ENCODE results near the gene RNU1-2. TPM values are rescaled to one million over a fixed set of nuclear protein-coding genes. Genes with fewer than 3 reads are reported as not detected.

The RNU1-2 gene
- total RNA-seq, 2 donors from 2014 or later, result 2,483 to 3,611 TPM

GRCh38 chr1:16925635-16926490 lies 30.1 kb downstream of the RNU1-2 start:
- H3K9ac ChIP-seq (ENCODE audit: extremely low read depth, low read length, poor library complexity, severe bottlenecking), result no peak overlapping the region
- Mint-ChIP-seq H3K36me3 (ENCODE audit: low read depth) (peaks cover 6% of the 10 kb centered on the region), H3K9me3 (no peaks in the 10 kb centered on the region), H3K27me3 (ENCODE audit: insufficient read depth) (no peaks in the 10 kb centered on the region), H3K27ac (no peak overlapping the region), H3K4me3 (no peak overlapping the region), H3K4me1 (peaks cover 14% of the 10 kb centered on the region)
- TF ChIP-seq CTCF (conservative IDR thresholded peaks at IDR 0.05), result no peak
- no peaks in the 10 kb centered on the region for H3K27me3 ChIP-seq (ENCODE audit: control insufficient read depth, insufficient read depth, low read length, poor library complexity, severe bottlenecking)
- H3K9me3 ChIP-seq (ENCODE audit: control insufficient read depth, low read length), result no peaks in the 10 kb centered on the region
- DNase-seq, result no peak
- H3K27ac ChIP-seq (ENCODE audit: low read depth, low read length), result peak overlapping the region; percentile 86
- no peaks in the 10 kb centered on the region for H3K36me3 ChIP-seq (ENCODE audit: control insufficient read depth, insufficient read depth, low read length)
- no peak overlapping the region for H3K4me3 ChIP-seq (ENCODE audit: low read length)
- peaks cover 7% of the 10 kb centered on the region for H3K4me1 ChIP-seq (ENCODE audit: control insufficient read depth, insufficient read depth, low read length)
- 92 to 98% methylated on average over 7 to 13 of the region's 13 CpGs for WGBS, 2 experiments (ENCODE audit: insufficient coverage in 1 of 2, insufficient read length in 1 of 2)

- no peak overlapping the region for H3K4me3 ChIP-seq (ENCODE audit: low read length)
- peak; percentile 73 for DNase-seq
- Mint-ChIP-seq H3K27ac (peak overlapping the region; percentile 53), H3K4me3 (no peak overlapping the region), H3K4me1 (peaks cover 11% of the 10 kb centered on the region), H3K36me3 (ENCODE audit: low read depth) (peaks cover 10% of the 10 kb centered on the region), H3K9me3 (no peaks in the 10 kb centered on the region), H3K27me3 (ENCODE audit: insufficient read depth) (no peaks in the 10 kb centered on the region)
- 47 to 69% methylated on average over 8 to 10 of the region's 10 CpGs for WGBS, 2 experiments (ENCODE audit: insufficient coverage in 1 of 2, insufficient read length in 1 of 2)
- peak overlapping the region; percentile 86 for H3K27ac ChIP-seq (ENCODE audit: low read depth, low read length)
- no peaks in the 10 kb centered on the region for H3K9me3 ChIP-seq (ENCODE audit: control insufficient read depth, low read length)
- H3K36me3 ChIP-seq (ENCODE audit: control insufficient read depth, insufficient read depth, low read length), result peaks cover 3% of the 10 kb centered on the region
- no peak overlapping the region for H3K9ac ChIP-seq (ENCODE audit: extremely low read depth, low read length, poor library complexity, severe bottlenecking)
- H3K27me3 ChIP-seq (ENCODE audit: control insufficient read depth, insufficient read depth, low read length, poor library complexity, severe bottlenecking), result no peaks in the 10 kb centered on the region
- peaks cover 4% of the 10 kb centered on the region for H3K4me1 ChIP-seq (ENCODE audit: control insufficient read depth, insufficient read depth, low read length)
- TF ChIP-seq CTCF (conservative IDR thresholded peaks at IDR 0.05), result no peak
Measured at GRCh38 chr1:16926491-16927073, 30.8 kb downstream of the RNU1-2 start.

- H3K9ac ChIP-seq (ENCODE audit: extremely low read depth, low read length, poor library complexity, severe bottlenecking), result no peak overlapping the region
- no peaks in the 10 kb centered on the region for H3K9me3 Mint-ChIP-seq
- H3K27me3 Mint-ChIP-seq (ENCODE audit: insufficient read depth), result no peaks in the 10 kb centered on the region
- peaks cover 3% of the 10 kb centered on the region for H3K36me3 ChIP-seq (ENCODE audit: control insufficient read depth, insufficient read depth, low read length)
- no peaks in the 10 kb centered on the region for H3K27me3 ChIP-seq (ENCODE audit: control insufficient read depth, insufficient read depth, low read length, poor library complexity, severe bottlenecking)
- H3K4me3 ChIP-seq (ENCODE audit: low read length), result no peak overlapping the region
- WGBS, 2 experiments (ENCODE audit: insufficient coverage in 1 of 2, insufficient read length in 1 of 2), result 86 to 91% methylated on average over 10 to 14 of the region's 14 CpGs
- no peak for DNase-seq
- H3K4me1 ChIP-seq (ENCODE audit: control insufficient read depth, insufficient read depth, low read length), result peaks cover 4% of the 10 kb centered on the region
- H3K4me1 Mint-ChIP-seq, result peaks cover 8% of the 10 kb centered on the region
- H3K27ac ChIP-seq (ENCODE audit: low read depth, low read length), result peak overlapping the region; percentile 86
- no peak for TF ChIP-seq CTCF (conservative IDR thresholded peaks at IDR 0.05)
- no peaks in the 10 kb centered on the region for H3K9me3 ChIP-seq (ENCODE audit: control insufficient read depth, low read length)
- H3K36me3 Mint-ChIP-seq (ENCODE audit: low read depth), result peaks cover 12% of the 10 kb centered on the region
- no peak overlapping the region for H3K4me3 Mint-ChIP-seq
- peak overlapping the region; percentile 53 for H3K27ac Mint-ChIP-seq
Measured at GRCh38 chr1:16927256-16927655, 31.5 kb downstream of the RNU1-2 start.
